ENCODE measurements around the gene SLC19A2. TPM values are rescaled to one million over a fixed set of nuclear protein-coding genes. Genes with fewer than 3 reads are reported as not detected.

Gene SLC19A2
- total and polyA plus RNA-seq, 2 of the 8 experiments (the other 6 are each of a cell fraction or from before 2014, with no cell fraction given): 21.2 to 23.2 TPM

DNA sequence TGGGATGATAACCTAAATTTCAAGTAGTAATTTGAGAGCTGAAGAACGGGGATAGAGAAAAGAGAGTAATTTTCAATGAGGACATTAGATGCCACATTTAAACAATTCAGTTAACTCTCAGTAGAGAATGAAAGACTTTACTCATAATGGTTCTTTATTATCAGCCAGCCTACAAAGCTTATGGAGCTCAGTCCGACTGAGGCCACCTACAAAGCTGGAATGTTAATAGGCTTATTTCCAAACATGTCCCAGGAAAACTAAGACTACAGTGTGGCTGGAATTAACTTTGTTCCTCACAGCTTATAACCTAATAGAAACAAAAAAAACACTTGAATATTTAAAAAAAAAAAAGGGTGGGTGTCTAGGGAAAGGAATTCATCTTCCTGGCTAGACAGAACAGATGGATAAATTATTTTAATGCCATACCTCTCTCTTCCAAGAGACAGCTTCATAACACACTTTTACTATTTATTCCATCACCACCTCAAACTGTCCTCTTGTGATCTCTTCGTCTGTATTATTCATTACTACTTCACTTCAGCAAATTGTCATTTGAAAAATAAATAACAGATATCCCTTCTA is 9.8 kb downstream of the SLC19A2 start:
- no peak overlapping the region for H3K18ac ChIP-seq (ENCODE audit: extremely low read depth, low read length)
- H4K91ac ChIP-seq (replicated peaks; ENCODE audit: insufficient read length, low read length): no peak overlapping the region
- H2AK5ac ChIP-seq (ENCODE audit: low read depth, low read length): no peak overlapping the region
- H3K56ac ChIP-seq (replicated peaks; ENCODE audit: insufficient read length, low read depth, low read length): no peak overlapping the region
- no peak overlapping the region for H2AFZ ChIP-seq (ENCODE audit: low read length)
- DNase-seq (ENCODE audit: low read depth in 1 of 2, low spot score in 2 of 2): no peak
- no peak for FAIRE-seq
- POLR2A ChIA-PET (ENCODE audit: partially characterized antibody): interaction anchor here (0.8 kb wide), 1 partner anchor 11 kb away, joined by 4 read pairs; no protein-coding TSS in a partner anchor
- peaks cover 1 to 2% of the 10 kb centered on the region in 2 experiments for H4K20me1 ChIP-seq (replicated peaks in 1 of 2; ENCODE audit: control insufficient read depth in 1 of 2, insufficient read depth in 2 of 2, low read length in 2 of 2)
- peaks cover 0 to 44% of the 10 kb centered on the region in 2 experiments; a peak in 3 of 4 replicates for H3K79me2 ChIP-seq (ENCODE audit: control insufficient read depth in 1 of 2, insufficient read depth in 2 of 2, low read length in 2 of 2)
- no peaks in the 10 kb centered on the region for H3K9me3 ChIP-seq (ENCODE audit: insufficient read depth in 2 of 2, low read depth in 1 of 2, low read length in 1 of 2)
- CTCF ChIA-PET (ENCODE audit: partially characterized antibody): interaction anchor here (0.6 to 3.0 kb wide), 3 partner anchors 10 to 68 kb away, joined by 3 to 10 read pairs (median 3); no protein-coding TSS in a partner anchor
- no peak overlapping the region for H3K4me3 ChIP-seq (ENCODE audit: extremely low read depth in 1 of 4, insufficient read depth in 2 of 4, low read depth in 3 of 4, low read length in 4 of 4)
- H3K14ac ChIP-seq (ENCODE audit: insufficient read length): no peak overlapping the region
- no peak overlapping the region for H3K27ac ChIP-seq (ENCODE audit: low read depth, low read length)
- no peak overlapping the region for H2BK15ac ChIP-seq (ENCODE audit: low read length)
- H3K36me3 ChIP-seq (ENCODE audit: control insufficient read depth in 2 of 4, insufficient read depth in 4 of 4, low read length in 3 of 4): peaks cover 2 to 10% (median 7%) of the 10 kb centered on the region in 4 experiments; a peak in 5 of 8 replicates
- H4K5ac ChIP-seq (ENCODE audit: insufficient read length, low read depth, low read length): no peak overlapping the region
- peaks cover 0 to 14% (median 6%) of the 10 kb centered on the region in 4 experiments; a peak in 4 of 7 replicates for H3K4me1 ChIP-seq (replicated peaks in 1 of 4; ENCODE audit: control insufficient read depth in 3 of 4, insufficient read depth in 4 of 4, low read length in 3 of 4)
- no peak overlapping the region for H3K4me2 ChIP-seq (ENCODE audit: insufficient read depth in 1 of 2, low read depth in 2 of 2, low read length in 2 of 2)
- WGBS, 2 experiments (ENCODE audit: extremely low coverage in 1 of 2, insufficient coverage in 1 of 2, insufficient read length in 1 of 2, insufficient replicate concordance in 2 of 2, low coverage in 1 of 2, low lambda C conversion rate in 2 of 2, missing lambda C conversion rate in 1 of 2): 86% methylated on average over 3 of the region's 3 CpGs; no CpG with 5 or more reads in 1 of the 2 experiments
- peaks cover 4% of the 10 kb centered on the region; the same call in 1 of the 2 replicates for H3K79me1 ChIP-seq (ENCODE audit: low read depth, low read length)
- no peak overlapping the region for H2BK20ac ChIP-seq (ENCODE audit: low read length)
- no peaks in the 10 kb centered on the region for H3K27me3 ChIP-seq (replicated peaks in 1 of 4; ENCODE audit: control insufficient read depth in 3 of 4, extremely low read depth in 1 of 4, insufficient read depth in 3 of 4, low read length in 3 of 4)
- no peaks in the 10 kb centered on the region for H3K23me2 ChIP-seq (ENCODE audit: low read depth, low read length)
- H2BK12ac ChIP-seq (ENCODE audit: low read depth, low read length): no peak overlapping the region
- H2BK5ac ChIP-seq (ENCODE audit: low read depth, low read length): no peak overlapping the region
- no peak overlapping the region for H3K4ac ChIP-seq (replicated peaks; ENCODE audit: insufficient read length, low read depth, low read length)
- no peak overlapping the region for H2BK120ac ChIP-seq (replicated peaks; ENCODE audit: low read depth, low read length)
- no peak overlapping the region for H4K8ac ChIP-seq (ENCODE audit: extremely low read depth, insufficient read depth, low read length)
- H3K23ac ChIP-seq (ENCODE audit: insufficient read length): no peak overlapping the region
- H3K9ac ChIP-seq (replicated peaks in 1 of 4; ENCODE audit: extremely low read depth in 1 of 4, low read depth in 3 of 4, low read length in 3 of 4): no peak overlapping the region
- TF ChIP-seq BCL11A (IDR thresholded peaks at IDR 0.05; ENCODE audit: low read depth in 2 of 2, low read length in 2 of 2): no peak
- TF ChIP-seq SP2 (IDR thresholded peaks at IDR 0.05; ENCODE audit: low read length): no peak
- no peak for TF ChIP-seq KDM5A (IDR thresholded peaks at IDR 0.05; ENCODE audit: low read length)
- no peak for TF ChIP-seq BACH1 (IDR thresholded peaks at IDR 0.05; ENCODE audit: low read length)
- no peak for TF ChIP-seq KDM4A (IDR thresholded peaks at IDR 0.05; ENCODE audit: low read depth, low read length, severe bottlenecking)
- TF ChIP-seq EZH2 (IDR thresholded peaks at IDR 0.05; ENCODE audit: low read depth, low read length, severe bottlenecking): no peak
- TF ChIP-seq POU5F1 (IDR thresholded peaks at IDR 0.05; ENCODE audit: low read depth, low read length): no peak
- no peak for TF ChIP-seq RBBP5 (IDR thresholded peaks at IDR 0.05; ENCODE audit: borderline replicate concordance, low read depth, low read length)
- TF ChIP-seq ZNF274 (IDR thresholded peaks at IDR 0.05; ENCODE audit: borderline replicate concordance, extremely low read depth, low read length): no peak
- no peak for TF ChIP-seq CEBPB (IDR thresholded peaks at IDR 0.05; ENCODE audit: low read depth, low read length)
- no peak for TF ChIP-seq SP1 (IDR thresholded peaks at IDR 0.05; ENCODE audit: low read depth, low read length)

Measured in H1 (cell line).